Stimulated activated CD8-positive, alpha-beta memory T cell treated with anti-CD3 and anti-CD28 coated beads, Interleukin-15, amount 100 ng/mL, for 1 hour (primary cell): Measurements from ENCODE around the gene CHAC1.

Experiments used
- DNase-seq: peaks from one replicate; pipeline ENCODE4 v3.0.0-alpha.2; 2020; ENCODE audit warnings: low read depth

CHAC1 gene

GRCh38 chr15:40923551-40923950 is 29.7 kb upstream of the CHAC1 start:
- no peak for DNase-seq

GRCh38 chr15:40925495-40925862 is 27.8 kb upstream of the CHAC1 start:
- DNase-seq: no peak

GRCh38 chr15:40925863-40926658 is 27.2 kb upstream of the CHAC1 start:
- no peak for DNase-seq

- DNase-seq: no peak
Observed at GRCh38 chr15:40926659-40927494, 26.4 kb upstream of the CHAC1 start.

GRCh38 chr15:40927495-40927872 is 25.8 kb upstream of the CHAC1 start:
- DNase-seq: no peak

- DNase-seq: no peak
Observed at GRCh38 chr15:40927873-40928806, 25.1 kb upstream of the CHAC1 start.

GRCh38 chr15:40928821-40929659 is 24.2 kb upstream of the CHAC1 start, which contains the start of gene DLL4:
Gene DLL4 (plus strand): TSS chr15:40929340. CDS start chr15:40929669, 329 bp downstream.
- no peak for DNase-seq

- DNase-seq: no peak
Observed at GRCh38 chr15:40929660-40930429, 23.4 kb upstream of the CHAC1 start.

- no peak for DNase-seq
Observed at GRCh38 chr15:40930430-40931299, 22.6 kb upstream of the CHAC1 start.

- DNase-seq: no peak
Observed at GRCh38 chr15:40931300-40932142, 21.8 kb upstream of the CHAC1 start.

GRCh38 chr15:40932156-40932555 is 21.1 kb upstream of the CHAC1 start:
- no peak for DNase-seq

- DNase-seq: no peak
Observed at GRCh38 chr15:40932649-40933516, 20.4 kb upstream of the CHAC1 start.

- no peak for DNase-seq
Observed at GRCh38 chr15:40933517-40933902, 19.8 kb upstream of the CHAC1 start.

- DNase-seq: no peak
Observed at GRCh38 chr15:40934457-40934856, 18.8 kb upstream of the CHAC1 start.

GRCh38 chr15:40936234-40936708 is 17.0 kb upstream of the CHAC1 start:
- DNase-seq: no peak

- DNase-seq: no peak
Observed at GRCh38 chr15:40936709-40937666, 16.3 kb upstream of the CHAC1 start.
